Stimulated activated CD4-positive, alpha-beta T cell treated with anti-CD3 and anti-CD28 coated beads, Interleukin-4, amount 100 ng/mL, for 48 hours (primary cell): Measurements from ENCODE around the gene LRRC32.

Source experiments
- DNase-seq, 2 donors: peaks; one replicate each; pipeline ENCODE4 v3.0.0-alpha.2; 2020; ENCODE audit warnings: low read depth in 2 of 2

The LRRC32 gene

GRCh38 chr11:76700177-76701100, 29.9 kb upstream of the LRRC32 start:
- DNase-seq = no peak

DNA sequence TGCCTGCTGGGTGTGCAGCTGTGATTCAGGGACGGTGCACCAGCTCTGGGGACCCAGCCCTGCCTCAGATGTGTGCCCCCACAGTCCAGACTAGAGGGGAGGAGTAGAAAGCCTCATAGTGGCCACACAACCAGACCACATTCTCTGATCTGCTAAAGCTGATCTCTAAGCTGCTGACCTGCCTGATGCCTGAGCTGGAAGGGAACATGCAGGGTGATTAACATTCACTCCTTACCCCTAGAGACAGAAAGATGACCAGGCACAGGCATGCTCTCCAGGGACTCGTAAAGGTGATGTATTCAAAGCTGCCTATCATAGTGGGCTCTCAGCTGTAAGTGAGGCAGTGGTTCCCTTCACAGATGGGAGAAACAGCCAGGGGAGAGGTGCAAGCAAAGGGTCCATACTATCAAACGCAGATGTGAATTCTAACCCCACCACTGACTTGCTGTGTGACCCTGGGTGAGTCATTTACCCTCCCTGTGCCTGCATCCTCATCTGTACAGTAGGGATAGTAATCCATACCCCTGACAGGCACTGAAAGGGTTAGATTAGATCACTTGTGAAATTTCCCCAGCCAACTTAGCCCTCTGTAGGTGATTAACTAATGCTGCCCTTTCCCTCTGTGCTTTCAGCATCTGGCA, 29.0 kb upstream of the LRRC32 start:
- no peak for DNase-seq

DNA sequence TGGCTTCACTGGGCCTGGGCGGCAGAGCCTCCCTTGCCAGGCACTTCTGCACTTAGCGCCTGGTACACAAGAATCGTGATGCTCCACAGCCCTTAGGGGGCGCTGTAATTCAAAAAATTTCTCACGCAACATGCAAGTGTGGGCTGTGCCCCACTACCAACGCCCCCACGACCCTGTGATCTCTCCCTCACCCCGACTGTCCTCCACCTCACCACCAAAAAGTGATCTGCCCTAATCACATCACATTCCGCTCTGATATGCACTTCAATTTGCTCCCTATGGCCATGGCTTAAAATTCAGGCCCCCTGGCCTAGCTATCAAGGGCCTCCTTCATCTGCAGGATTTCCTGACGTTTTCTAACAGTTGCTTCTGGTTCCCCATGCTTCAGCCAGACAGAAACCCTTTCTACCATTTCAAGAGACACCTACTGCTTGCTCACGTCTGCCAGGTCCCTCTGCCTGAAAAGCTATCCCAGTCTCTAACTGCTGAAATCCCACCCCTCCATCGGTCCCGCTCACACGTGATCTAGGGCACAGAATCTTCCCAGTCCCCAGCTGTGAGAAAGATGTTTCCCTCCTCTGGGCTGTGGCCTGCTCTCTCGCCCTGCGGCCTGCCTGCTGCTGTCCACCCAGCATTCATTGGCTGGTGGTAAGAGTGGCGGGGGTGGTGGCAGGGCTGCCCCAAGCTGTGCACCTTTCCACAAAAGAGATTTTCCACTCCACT, 27.9 kb upstream of the LRRC32 start:
- DNase-seq = no peak

DNA sequence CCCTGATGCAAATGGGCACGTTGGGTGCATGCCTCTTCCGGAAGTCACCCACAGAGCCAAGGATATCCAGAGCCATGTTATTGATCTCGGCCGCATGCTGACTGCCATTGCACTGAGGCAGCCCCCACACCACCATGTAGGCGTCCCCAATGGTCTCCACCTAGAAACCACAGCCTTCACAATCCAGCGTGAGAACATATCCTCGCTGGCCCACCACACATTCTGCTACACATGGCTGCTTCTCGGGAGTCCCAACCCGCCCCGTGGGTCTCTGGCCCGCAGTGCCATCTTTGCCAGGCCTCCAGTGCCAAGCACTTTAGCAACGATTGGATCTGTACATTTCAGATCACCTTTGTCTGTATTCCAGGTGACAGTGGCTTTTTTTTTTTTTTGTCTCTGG, 26.2 kb upstream of the LRRC32 start:
- no peak for DNase-seq

GRCh38 chr11:76695771-76696170, 25.2 kb upstream of the LRRC32 start:
- no peak for DNase-seq

- DNase-seq = no peak
These were observed 24.6 kb upstream of the LRRC32 start for GRCh38 chr11:76695133-76695532.

DNA sequence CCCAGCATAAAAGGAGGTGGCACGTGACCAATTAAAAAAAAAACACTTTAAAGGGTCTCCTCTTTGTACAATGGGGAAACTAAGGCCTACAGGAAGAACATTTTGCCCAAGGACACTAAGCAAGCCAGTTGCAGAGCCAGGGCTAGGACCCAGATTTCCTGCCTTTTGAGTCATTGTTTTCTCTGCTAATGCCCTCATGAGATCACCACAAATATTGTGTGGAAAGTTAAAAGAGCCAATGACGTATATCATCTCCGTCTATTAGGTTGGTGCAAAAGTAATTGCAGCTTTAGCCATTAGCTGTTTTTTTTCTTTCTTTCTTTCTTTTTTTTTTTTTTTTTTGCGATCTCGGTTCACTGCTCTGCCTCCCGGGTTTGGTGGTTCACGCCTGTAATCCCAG, 24.1 kb upstream of the LRRC32 start:
- DNase-seq = no peak

DNA sequence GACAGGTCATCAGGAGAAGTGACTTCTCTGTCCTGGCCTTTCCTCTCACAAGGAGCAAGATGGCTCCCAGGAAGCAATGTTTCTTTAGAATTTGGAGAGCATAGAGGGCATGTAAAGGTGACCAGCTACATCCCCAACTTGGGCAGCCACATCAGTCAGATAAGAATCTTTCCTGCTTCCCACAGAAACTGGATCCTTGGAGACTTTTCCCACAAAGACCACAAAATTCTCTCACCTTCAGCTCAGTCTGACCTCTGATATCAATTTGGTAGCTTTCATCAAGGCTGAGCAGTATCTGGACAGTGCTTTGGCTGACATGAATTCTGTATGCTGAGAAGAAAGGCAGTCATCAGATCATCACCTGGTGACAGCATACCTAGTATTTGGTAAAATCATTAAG, 23.3 kb upstream of the LRRC32 start:
- DNase-seq = no peak

DNA sequence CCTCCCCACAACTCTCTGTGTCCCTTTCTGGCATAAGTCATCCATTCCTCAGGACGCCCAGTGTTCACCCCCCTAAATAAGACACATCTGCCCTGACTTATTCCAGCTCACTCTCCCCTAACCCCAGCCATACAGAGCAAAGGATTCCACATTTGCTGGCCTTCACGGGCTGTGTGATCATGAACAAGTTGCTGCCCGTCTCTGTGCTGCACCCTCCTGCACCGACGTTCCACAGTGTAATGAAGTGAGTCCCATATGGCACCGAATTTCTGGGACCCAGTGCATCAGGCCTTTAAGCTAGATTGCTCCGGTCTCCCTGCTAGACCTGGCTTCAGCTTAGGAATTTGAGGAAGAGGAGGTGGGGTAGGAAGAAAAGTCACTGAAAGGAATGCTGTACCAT, 22.4 kb upstream of the LRRC32 start:
- DNase-seq = no peak

DNA sequence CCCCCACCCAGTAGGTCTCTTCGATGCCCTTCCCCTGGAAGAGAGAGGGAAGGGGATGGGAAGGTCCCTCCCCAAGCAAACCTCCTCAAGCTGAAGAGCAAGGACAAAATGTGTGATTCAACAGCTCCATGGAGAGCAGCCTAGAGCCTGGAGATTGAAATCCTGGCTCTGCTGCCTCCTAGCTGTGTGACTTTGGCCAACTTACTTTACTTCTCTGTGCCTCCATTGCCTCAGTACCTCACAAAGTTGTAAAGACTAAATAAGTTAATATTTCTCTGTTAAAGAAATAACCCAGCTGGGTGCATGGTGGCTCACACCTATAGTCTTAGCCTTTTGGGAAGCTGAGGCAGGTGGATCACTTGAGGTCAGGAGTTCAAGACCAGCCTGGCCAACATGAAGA, 21.1 kb upstream of the LRRC32 start:
- no peak for DNase-seq

DNA sequence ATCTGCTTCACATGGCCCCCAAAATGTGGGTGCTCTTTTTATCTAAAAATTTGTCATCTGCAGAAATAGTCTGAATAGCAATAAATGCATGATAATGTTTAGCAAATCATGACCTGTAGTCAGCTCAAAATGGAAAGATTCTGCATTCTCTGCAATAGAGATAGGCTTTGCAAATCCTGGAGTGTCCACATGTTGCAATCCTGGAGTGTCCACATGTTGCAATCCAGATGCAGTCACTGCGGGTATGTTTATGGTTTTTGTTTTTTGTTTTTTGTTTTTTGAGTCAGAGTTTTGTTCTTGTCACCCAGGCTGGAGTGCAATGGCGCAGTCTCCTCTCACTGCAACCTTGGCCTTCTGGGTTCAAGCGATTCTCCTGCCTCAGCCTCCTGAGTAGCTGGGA, 20.2 kb upstream of the LRRC32 start:
- DNase-seq = no peak

DNA sequence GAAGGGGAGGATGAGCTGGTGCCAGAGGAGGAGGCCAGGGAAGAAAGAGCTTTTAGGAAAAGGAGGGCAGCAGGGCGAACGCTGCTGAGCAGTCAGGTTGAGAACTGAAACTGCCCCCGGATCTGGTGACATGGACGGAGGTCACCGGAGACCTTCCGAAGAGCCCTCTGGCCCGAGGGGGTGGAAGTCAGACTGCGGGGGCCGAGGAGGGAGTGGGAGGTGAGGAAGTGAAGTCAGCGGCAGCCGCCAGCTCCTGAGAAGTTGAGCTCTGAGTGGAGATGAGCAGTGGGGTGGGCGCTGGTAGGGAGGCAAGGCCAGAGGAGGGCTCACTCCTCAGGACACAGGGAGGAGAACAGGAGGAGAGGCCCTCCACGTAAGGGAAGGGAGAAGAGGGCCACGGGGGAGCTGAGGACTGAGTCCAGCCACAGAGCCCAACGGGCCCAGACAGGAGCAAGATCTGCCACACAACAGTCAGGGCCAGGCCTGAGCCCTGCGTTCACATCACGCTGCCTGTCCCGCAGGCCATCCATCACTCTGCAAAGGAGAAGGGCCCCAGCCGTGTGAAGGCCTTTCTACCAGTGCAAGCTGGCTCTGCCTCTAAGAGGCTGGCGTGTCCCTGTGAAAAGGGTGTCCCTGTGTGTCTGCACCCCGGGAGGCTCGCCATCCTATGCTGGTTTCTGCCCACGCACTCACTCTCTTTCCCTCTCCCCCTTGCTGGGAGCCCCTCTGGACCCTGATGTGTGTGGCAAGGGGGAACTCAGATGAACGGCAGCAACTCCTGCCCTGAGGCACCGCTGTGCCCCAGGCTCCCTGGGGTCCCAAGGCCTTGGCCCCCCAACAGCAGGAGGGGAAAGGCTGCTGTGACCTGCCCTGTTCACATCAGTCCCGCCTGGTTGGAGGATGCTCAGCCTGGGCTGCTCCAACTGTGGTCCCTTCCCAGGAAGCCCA, 19.0 kb upstream of the LRRC32 start:
- DNase-seq = no peak

DNA sequence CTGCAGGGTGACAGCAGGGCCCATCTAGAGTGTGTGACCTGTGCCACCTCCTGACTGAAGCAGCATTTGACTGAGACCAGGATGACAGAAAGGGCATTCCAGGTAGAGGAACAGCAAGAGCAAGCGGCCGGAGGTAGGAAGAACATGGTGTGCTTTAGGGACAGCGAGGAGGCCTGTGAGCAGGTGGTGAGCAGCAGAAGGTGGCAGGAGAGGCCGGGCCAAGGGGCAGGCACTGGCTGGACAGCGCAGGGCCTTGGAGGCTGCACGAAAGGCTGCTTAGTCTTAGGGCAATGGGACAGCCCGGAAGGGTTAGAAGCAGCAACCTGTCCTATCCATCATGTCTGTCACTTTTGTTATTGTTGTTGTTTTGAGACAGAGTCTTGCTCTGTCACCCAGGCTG, 17.6 kb upstream of the LRRC32 start:
- DNase-seq = no peak

DNA sequence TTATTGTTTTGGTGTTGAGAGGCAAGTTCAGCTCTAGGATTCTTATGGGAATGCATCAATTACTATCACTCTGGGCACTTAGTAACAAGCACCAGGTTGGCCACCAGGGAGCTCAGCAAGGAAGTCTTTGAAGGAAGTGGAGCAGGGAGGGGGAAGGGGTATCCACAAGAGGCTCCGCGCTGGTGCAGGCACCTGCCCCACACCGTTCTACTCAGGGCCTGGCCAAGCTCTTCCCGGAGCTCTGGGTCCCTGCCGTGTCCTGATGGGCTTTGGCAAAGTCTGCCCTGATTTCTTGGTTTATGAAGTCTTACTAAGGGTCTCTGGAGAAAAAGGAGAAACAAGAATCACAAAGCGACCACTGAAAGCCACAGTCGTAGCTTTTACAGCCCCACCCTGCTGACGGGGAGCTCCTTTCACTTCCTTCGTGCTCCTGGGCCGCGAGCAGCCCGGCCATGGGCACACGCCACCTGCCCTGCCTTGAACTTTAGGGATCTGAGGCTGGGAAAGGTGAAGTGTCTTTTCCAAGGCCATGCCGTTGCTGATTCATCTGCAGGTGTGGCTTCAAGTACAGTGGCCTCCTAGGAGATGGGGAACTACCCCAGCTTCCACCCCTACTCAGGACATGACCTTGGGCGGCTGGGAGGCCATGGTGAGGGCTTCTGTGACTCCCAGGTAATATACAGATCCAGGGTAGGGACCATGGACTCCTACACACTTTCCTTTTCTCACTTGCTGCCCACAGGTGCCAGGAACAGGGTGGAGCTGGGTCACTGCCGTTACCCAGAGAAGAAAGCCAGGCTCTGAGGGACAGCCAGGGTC, 15.9 kb upstream of the LRRC32 start:
- DNase-seq = no peak

- DNase-seq = no peak
These were observed 15.3 kb upstream of the LRRC32 start for GRCh38 chr11:76685831-76686230.

DNA sequence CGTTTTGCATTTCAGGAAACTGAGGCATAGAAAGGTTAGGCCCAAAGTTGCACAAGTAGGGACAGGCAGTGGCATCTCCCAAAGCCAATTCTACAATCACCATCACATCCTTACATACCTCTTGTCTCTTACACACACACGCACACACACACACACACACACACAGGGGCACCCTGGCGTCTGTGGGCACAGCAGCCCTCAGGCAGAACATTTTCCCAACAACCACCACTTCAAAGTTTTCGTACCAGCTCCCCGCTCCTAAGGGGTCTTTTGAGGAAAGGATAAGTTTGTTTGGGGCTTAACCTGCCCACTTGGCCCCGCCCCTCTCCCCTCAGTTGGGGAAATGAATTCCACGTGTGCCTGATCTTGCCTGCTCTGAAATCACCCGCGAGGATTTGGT, 14.7 kb upstream of the LRRC32 start:
- no peak for DNase-seq

DNA sequence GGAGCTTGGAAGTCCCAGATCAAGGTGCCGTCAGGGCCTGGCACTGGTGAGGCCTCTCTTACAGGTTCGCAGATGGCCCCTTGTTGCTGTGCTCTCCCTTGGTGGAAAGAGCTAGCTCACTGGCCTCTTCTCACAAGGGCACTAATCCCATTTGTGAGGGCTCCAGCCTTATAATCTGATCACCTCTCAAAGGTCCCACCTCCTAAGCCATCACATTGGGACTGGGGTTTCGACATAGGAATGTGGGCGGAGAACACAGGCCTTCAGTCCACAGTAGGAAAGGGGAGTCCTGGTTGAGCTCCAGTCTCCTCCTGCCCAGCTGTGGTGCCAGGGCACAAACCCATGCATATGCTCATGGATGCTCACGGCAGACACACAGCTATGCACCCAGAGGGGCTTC, 14.0 kb upstream of the LRRC32 start:
- no peak for DNase-seq

GRCh38 chr11:76683161-76684095, 12.9 kb upstream of the LRRC32 start:
- DNase-seq = no peak

- DNase-seq = no peak
These were observed 12.1 kb upstream of the LRRC32 start for GRCh38 chr11:76682684-76683083.

- no peak for DNase-seq
These were observed 11.6 kb upstream of the LRRC32 start for GRCh38 chr11:76682106-76682505.
